MM.1S (cell line): ENCODE results near the gene LIN28B.

ENCODE experiments used
- CTCF ChIP-seq: fragments of 300-600 bp; sonication (generic); IDR thresholded peaks from 2 replicates; pipeline ENCODE4 v1.5.1; 2016; ENCODE audit warnings: antibody characterized with exemption, low read length, mixed read lengths
- EZH2 ChIP-seq: fragments of 300-600 bp; sonication (generic); optimal IDR thresholded peaks from 2 replicates; pipeline ENCODE3; 2017; ENCODE audit warnings: low read depth, mild to moderate bottlenecking, antibody characterized with exemption, low read length, mixed read lengths
- EZH2phosphoT487 ChIP-seq: fragments of 300-600 bp; sonication (generic); IDR thresholded peaks from 2 replicates; pipeline ENCODE4 v1.6.1; 2018; ENCODE audit warnings: antibody characterized with exemption, low read length

GRCh38 chr6:105028898-105029297 lies 72.0 kb downstream of the LIN28B start:
- TF ChIP-seq CTCF (no peak), EZH2phosphoT487 (no peak), EZH2 (no peak)
